Measurements from ENCODE around the gene PPP3R2. TPM values are rescaled to one million over a fixed set of nuclear protein-coding genes. Genes with fewer than 3 reads are reported as not detected.

Gene PPP3R2
- polyA plus RNA-seq, 4 donors = 0.04 to 0.17 (median 0.08) TPM

GRCh38 chr9:101543098-101543735 is 51.6 kb downstream of the PPP3R2 start:
- DNase-seq (ENCODE audit: low read depth in 4 of 4, low spot score in 3 of 4) = no peak

Other genes with a start within 250 kb of the PPP3R2 start
- under 1 TPM; 0.07 to 0.35 (median 0.23) TPM for gene BAAT, start 210.0 kb downstream of the PPP3R2 start, polyA plus RNA-seq (ENCODE audit: insufficient read length in 4 of 4)
- gene MRPL50, start 196.4 kb downstream of the PPP3R2 start, polyA plus RNA-seq (ENCODE audit: insufficient read length in 4 of 4) = 10 to 100 TPM; 18.0 to 31.2 (median 24.4) TPM
- 10 to 100 TPM; 34.3 to 46.6 (median 43.7) TPM for gene ZNF189, start 196.1 kb downstream of the PPP3R2 start, polyA plus RNA-seq (ENCODE audit: insufficient read length in 4 of 4)
- gene ALDOB, start 159.2 kb downstream of the PPP3R2 start, polyA plus RNA-seq (ENCODE audit: insufficient read length in 4 of 4) = 100 to 1,000 TPM in 3 of 4 donors, 10 to 100 TPM in 1; 23.0 to 791 (median 590) TPM
- 10 to 100 TPM; 55.7 to 70.4 (median 62.6) TPM for gene RNF20, start 61.1 kb downstream of the PPP3R2 start, polyA plus RNA-seq (ENCODE audit: insufficient read length in 4 of 4)
- gene GRIN3A, start 143.7 kb upstream of the PPP3R2 start, polyA plus RNA-seq (ENCODE audit: insufficient read length in 4 of 4) = 10 to 100 TPM in 1 of 4 donors, 1 to 10 TPM in 3; 1.6 to 28.0 (median 2.8) TPM

All from left renal pelvis (tissue), 4 donors.